Astrocyte (in vitro differentiated cells and primary cell): Measurements from ENCODE around the gene ABHD17C. TPM values are rescaled to one million over a fixed set of nuclear protein-coding genes. Genes with fewer than 3 reads are reported as not detected.

Experiments used
- DNase-seq: peaks from one replicate; pipeline ENCODE4 v3.0.0-alpha.2; 2010; ENCODE audit warnings: low read depth
- FAIRE-seq: peaks from 2 replicates; lab custom pipeline; 2011; peaks lifted over from hg19 to GRCh38; lab: Jason Lieb, UNC
- H2AFZ ChIP-seq: 2 replicates; pipeline ENCODE4 v1.6.0; 2012; ENCODE audit warnings: low read depth, low read length, inconsistent platforms
- H3K27ac ChIP-seq: 2 replicates; pipeline ENCODE4 v1.5.1; 2011; ENCODE audit warnings: low read depth, low read length, inconsistent platforms
- H3K27me3 ChIP-seq: 2 replicates; pipeline ENCODE4 v1.6.0; 2011; ENCODE audit warnings: low read length, inconsistent platforms; ENCODE audit not compliant: insufficient read depth
- H3K36me3 ChIP-seq: 2 replicates; pipeline ENCODE4 v1.5.1; 2011; ENCODE audit warnings: low read length, inconsistent platforms; ENCODE audit not compliant: insufficient read depth
- H3K4me1 ChIP-seq: 2 replicates; pipeline ENCODE4 v1.5.1; 2011; ENCODE audit warnings: low read length, inconsistent platforms; ENCODE audit not compliant: insufficient read depth
- H3K4me2 ChIP-seq: 2 replicates; pipeline ENCODE4 v1.6.0; 2012; ENCODE audit warnings: low read length, inconsistent platforms
- H3K4me3 ChIP-seq: 2 replicates; pipeline ENCODE4 v1.5.1; 2011; ENCODE audit warnings: low read depth, mild to moderate bottlenecking, low read length, inconsistent platforms; ENCODE audit not compliant: insufficient read depth
- H3K79me2 ChIP-seq: 2 replicates; pipeline ENCODE4 v1.6.0; 2012; ENCODE audit warnings: mild to moderate bottlenecking, low read length, inconsistent platforms; ENCODE audit not compliant: insufficient read depth
- H3K9ac ChIP-seq: 2 replicates; pipeline ENCODE4 v1.6.0; 2012; ENCODE audit warnings: mild to moderate bottlenecking, low read length, inconsistent platforms
- H3K9me3 ChIP-seq: 2 replicates; pipeline ENCODE4 v1.5.1; 2012; ENCODE audit warnings: low read depth, mild to moderate bottlenecking, low read length, inconsistent platforms; ENCODE audit not compliant: insufficient read depth
- H4K20me1 ChIP-seq: 2 replicates; pipeline ENCODE4 v1.6.0; 2012; ENCODE audit warnings: low read length, inconsistent platforms; ENCODE audit not compliant: insufficient read depth
- H3K27ac Mint-ChIP-seq: one replicate; pipeline ENCODE4 v1.8.0; 2021; ENCODE audit warnings: mild to moderate bottlenecking, mixed read lengths; ENCODE audit not compliant: unreplicated experiment
- H3K27me3 Mint-ChIP-seq: one replicate; pipeline ENCODE4 v1.8.0; 2021; ENCODE audit warnings: low read depth, mixed read lengths; ENCODE audit not compliant: unreplicated experiment
- H3K36me3 Mint-ChIP-seq: one replicate; pipeline ENCODE4 v1.8.0; 2021; ENCODE audit warnings: low read depth, mixed read lengths; ENCODE audit not compliant: unreplicated experiment
- H3K4me1 Mint-ChIP-seq: one replicate; pipeline ENCODE4 v1.8.0; 2021; ENCODE audit warnings: low read depth, mixed read lengths; ENCODE audit not compliant: unreplicated experiment
- H3K4me3 Mint-ChIP-seq: one replicate; pipeline ENCODE4 v1.8.0; 2021; ENCODE audit warnings: mild to moderate bottlenecking, moderate library complexity, mixed read lengths; ENCODE audit not compliant: unreplicated experiment
- H3K9me3 Mint-ChIP-seq: one replicate; pipeline ENCODE4 v1.8.0; 2021; ENCODE audit warnings: mild to moderate bottlenecking, mixed read lengths; ENCODE audit not compliant: unreplicated experiment
- EZH2 ChIP-seq: IDR thresholded peaks from 2 replicates; pipeline ENCODE4 v1.6.1; 2012; ENCODE audit warnings: mild to moderate bottlenecking, low read length, inconsistent platforms; ENCODE audit not compliant: insufficient read depth
- total RNA-seq: library from RNA; stranded (reverse); gene quantifications from 2 replicates; pipeline ENCODE4 v1.2.1, GENCODE V29; 2021
- TF ChIP-seq, protein P1 (sequence below): IDR thresholded peaks from 2 replicates; pipeline ENCODE4 v1.5.1; 2011; ENCODE audit warnings: low read depth, mild to moderate bottlenecking, inconsistent platforms, low read length, moderate library complexity; ENCODE audit not compliant: insufficient read depth

Gene ABHD17C
- total RNA-seq, 1 donor from 2014 or later, result 10.2 TPM

DNA sequence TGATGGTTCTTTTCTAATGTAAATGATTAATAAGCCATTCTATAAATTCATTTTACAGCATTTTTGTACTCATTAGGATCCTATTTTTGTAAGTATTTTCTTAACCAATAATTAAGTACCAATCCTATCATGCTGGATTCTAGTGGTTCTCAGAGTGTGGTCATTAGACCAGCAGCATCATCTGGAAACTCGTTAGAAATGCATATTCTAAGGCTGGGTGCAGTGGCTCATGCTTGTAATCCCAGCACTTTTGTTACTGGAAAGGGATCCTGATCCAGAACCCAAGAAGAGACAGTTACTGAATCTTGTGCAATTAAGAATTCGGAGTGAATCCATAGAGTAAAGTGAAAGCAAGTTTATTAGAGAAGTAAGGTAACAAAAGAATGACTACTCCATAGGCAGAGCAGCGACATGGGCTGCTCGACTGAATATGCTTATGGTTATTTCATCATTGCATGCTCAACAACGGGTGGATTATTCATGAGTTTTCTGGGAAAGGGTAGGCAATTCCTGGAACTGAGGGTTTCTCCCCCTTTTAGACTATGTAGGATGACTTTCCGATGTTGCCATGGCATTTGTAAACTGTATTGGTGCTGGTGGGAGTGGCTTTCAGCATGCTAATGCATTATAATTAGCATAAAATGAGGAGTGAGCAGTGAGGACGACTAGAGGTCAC, 74.2 kb downstream of the ABHD17C start:
- no peaks in the 10 kb centered on the region for H3K36me3 Mint-ChIP-seq
- FAIRE-seq, result no peak

DNA sequence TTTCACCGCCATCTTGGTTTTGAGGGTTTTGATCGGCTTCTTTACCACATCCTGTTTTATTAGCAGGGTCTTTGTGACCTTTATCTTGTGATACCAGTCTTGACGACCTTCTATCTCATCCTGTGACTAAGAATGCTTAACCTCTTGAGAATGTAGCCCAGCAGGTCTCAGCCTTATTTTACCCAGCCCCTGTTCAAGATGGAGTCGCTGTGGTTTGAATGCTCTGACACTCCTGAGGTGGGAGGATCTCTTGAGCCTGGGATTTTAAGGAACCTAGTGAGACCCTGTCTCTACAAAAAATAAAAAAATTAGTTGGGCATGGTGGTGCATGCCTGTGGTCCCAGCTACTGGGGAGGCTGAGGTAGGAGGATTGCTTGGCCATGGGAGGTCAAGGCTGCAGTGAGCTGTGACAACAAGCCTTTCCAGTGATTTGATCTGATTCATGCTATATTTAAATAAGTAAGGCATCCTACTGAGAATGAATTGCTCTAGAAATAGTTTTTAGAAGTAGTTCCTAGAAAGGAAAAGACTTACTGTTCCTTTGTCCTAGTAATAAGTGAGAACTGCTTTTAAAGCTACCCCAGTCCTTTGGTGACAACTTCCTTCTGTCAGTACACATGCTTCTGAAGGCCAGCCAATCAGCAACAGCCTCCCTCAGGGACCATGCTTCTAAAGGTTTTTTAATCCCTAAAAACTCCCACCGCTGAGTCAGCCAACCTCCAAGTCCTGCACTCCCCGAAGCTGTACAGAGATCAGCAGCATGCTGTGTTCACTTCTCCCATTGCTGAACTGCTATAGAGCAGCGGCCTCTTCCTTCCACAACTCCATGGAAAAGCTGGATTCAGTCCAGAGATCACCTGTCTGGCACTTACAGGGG, 75.0 kb downstream of the ABHD17C start:
- no peak overlapping the region for H3K9ac ChIP-seq
- no peaks in the 10 kb centered on the region for H3K4me1 Mint-ChIP-seq
- DNase-seq (no peak), FAIRE-seq (no peak)
- no peak overlapping the region for H3K27ac Mint-ChIP-seq
- TF ChIP-seq, protein P1, sequence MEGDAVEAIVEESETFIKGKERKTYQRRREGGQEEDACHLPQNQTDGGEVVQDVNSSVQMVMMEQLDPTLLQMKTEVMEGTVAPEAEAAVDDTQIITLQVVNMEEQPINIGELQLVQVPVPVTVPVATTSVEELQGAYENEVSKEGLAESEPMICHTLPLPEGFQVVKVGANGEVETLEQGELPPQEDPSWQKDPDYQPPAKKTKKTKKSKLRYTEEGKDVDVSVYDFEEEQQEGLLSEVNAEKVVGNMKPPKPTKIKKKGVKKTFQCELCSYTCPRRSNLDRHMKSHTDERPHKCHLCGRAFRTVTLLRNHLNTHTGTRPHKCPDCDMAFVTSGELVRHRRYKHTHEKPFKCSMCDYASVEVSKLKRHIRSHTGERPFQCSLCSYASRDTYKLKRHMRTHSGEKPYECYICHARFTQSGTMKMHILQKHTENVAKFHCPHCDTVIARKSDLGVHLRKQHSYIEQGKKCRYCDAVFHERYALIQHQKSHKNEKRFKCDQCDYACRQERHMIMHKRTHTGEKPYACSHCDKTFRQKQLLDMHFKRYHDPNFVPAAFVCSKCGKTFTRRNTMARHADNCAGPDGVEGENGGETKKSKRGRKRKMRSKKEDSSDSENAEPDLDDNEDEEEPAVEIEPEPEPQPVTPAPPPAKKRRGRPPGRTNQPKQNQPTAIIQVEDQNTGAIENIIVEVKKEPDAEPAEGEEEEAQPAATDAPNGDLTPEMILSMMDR, result no peak
- no peak for TF ChIP-seq EZH2
- peaks cover 3% of the 10 kb centered on the region for H3K4me1 ChIP-seq
- H3K36me3 ChIP-seq, result no peaks in the 10 kb centered on the region
- H3K79me2 ChIP-seq, result no peaks in the 10 kb centered on the region
- H3K27ac ChIP-seq, result no peak overlapping the region
- no peaks in the 10 kb centered on the region for H3K36me3 Mint-ChIP-seq
- H3K9me3 ChIP-seq, result no peaks in the 10 kb centered on the region
- H2AFZ ChIP-seq, result no peak overlapping the region
- H4K20me1 ChIP-seq, result no peaks in the 10 kb centered on the region
- H3K27me3 Mint-ChIP-seq, result peaks cover 6% of the 10 kb centered on the region
- H3K4me2 ChIP-seq, result no peak overlapping the region
- H3K4me3 Mint-ChIP-seq, result no peak overlapping the region
- H3K27me3 ChIP-seq, result no peaks in the 10 kb centered on the region
- no peak overlapping the region for H3K4me3 ChIP-seq
- no peaks in the 10 kb centered on the region for H3K9me3 Mint-ChIP-seq

More for the DNA sequence above, 74.2 kb downstream of the ABHD17C start:
- H3K4me2 ChIP-seq, result no peak overlapping the region
- no peak overlapping the region for H2AFZ ChIP-seq
- DNase-seq, result no peak
- H3K27ac ChIP-seq, result no peak overlapping the region
- TF ChIP-seq EZH2, result no peak
- H3K79me2 ChIP-seq, result no peaks in the 10 kb centered on the region
- H3K4me1 ChIP-seq, result peaks cover 3% of the 10 kb centered on the region
- Mint-ChIP-seq H3K4me1 (no peaks in the 10 kb centered on the region), H3K27ac (no peak overlapping the region), H3K27me3 (peaks cover 9% of the 10 kb centered on the region), H3K4me3 (no peak overlapping the region), H3K9me3 (no peaks in the 10 kb centered on the region)
- H3K27me3 ChIP-seq, result no peaks in the 10 kb centered on the region
- no peak overlapping the region for H3K4me3 ChIP-seq
- no peaks in the 10 kb centered on the region for H3K9me3 ChIP-seq
- no peaks in the 10 kb centered on the region for H3K36me3 ChIP-seq
- H4K20me1 ChIP-seq, result no peaks in the 10 kb centered on the region
- H3K9ac ChIP-seq, result no peak overlapping the region

DNA sequence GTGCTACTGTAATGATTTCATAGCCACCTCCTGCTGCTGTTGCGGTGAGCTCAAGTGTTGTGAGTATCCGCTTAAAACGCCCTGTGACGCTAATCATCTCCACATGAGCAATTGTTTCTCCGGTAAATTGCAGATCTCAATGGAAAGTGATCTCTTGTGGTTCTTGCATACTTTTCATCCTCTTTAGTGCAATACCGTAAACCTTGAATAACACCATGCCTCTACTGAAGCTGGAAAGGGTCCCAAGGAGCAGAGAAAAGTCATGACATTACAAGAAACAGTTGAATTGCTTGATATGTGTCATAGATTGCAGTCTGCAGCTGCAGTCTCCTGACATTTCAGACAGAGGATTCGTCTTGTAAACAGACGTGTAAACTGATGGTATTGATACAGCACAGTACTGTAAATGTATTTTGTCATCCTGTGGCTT, 78.0 kb downstream of the ABHD17C start:
- Histone ChIP-seq H4K20me1 (no peaks in the 10 kb centered on the region), H3K4me2 (no peak overlapping the region), H3K79me2 (no peaks in the 10 kb centered on the region), H3K27me3 (no peaks in the 10 kb centered on the region), H3K36me3 (no peaks in the 10 kb centered on the region), H3K4me3 (no peak overlapping the region), H2AFZ (no peak overlapping the region), H3K4me1 (peaks cover 19% of the 10 kb centered on the region), H3K9ac (no peak overlapping the region), H3K9me3 (no peaks in the 10 kb centered on the region), H3K27ac (no peak overlapping the region)
- TF ChIP-seq EZH2, result no peak
- TF ChIP-seq, protein P1, result no peak
- H3K27me3 Mint-ChIP-seq, result peaks cover 7% of the 10 kb centered on the region
- H3K9me3 Mint-ChIP-seq, result no peaks in the 10 kb centered on the region
- peak; percentile 73 for DNase-seq
- no peak for FAIRE-seq
- H3K36me3 Mint-ChIP-seq, result no peaks in the 10 kb centered on the region
- no peak overlapping the region for H3K27ac Mint-ChIP-seq
- no peak overlapping the region for H3K4me3 Mint-ChIP-seq
- H3K4me1 Mint-ChIP-seq, result no peaks in the 10 kb centered on the region
